GM12874 (cell line): ENCODE measurements around the gene RPE.

Experiments used
- CTCF ChIP-seq: IDR thresholded peaks from 2 replicates; pipeline ENCODE4 v1.5.1; 2011; ENCODE audit warnings: low read depth, mild to moderate bottlenecking, control low read depth, low read length, moderate library complexity; ENCODE audit not compliant: insufficient read depth

The RPE gene

GRCh38 chr2:210003359-210003758, 921 bp downstream of the RPE start:
- TF ChIP-seq CTCF: no peak

- no peak for TF ChIP-seq CTCF
Measured at GRCh38 chr2:210004881-210005280, 2.4 kb downstream of the RPE start.

GRCh38 chr2:210007895-210008294, 5.5 kb downstream of the RPE start:
- TF ChIP-seq CTCF: no peak

- TF ChIP-seq CTCF: no peak
Measured at GRCh38 chr2:210009126-210009525, 6.7 kb downstream of the RPE start.

GRCh38 chr2:210009896-210010295, 7.5 kb downstream of the RPE start:
- no peak for TF ChIP-seq CTCF

- no peak for TF ChIP-seq CTCF
Measured at GRCh38 chr2:210020138-210020537, 17.7 kb downstream of the RPE start.

- TF ChIP-seq CTCF: no peak
Measured at GRCh38 chr2:210022824-210023223, 20.4 kb downstream of the RPE start.

- no peak for TF ChIP-seq CTCF
Measured at GRCh38 chr2:210027608-210028007, 25.2 kb downstream of the RPE start.
